HT-29 (cell line): ENCODE measurements around the gene MINPP1. TPM values are rescaled to one million over a fixed set of nuclear protein-coding genes. Genes with fewer than 3 reads are reported as not detected.
"Not testable (repeated sequence)": the region's sequence is repeated elsewhere in the genome, so short reads cannot be mapped to it uniquely, and the experiment has no call there.

ENCODE experiments used
- DNase-seq: peaks from one replicate; pipeline ENCODE4 v3.0.0-alpha.2; 2015; ENCODE audit warnings: low spot score
- total RNA-seq: library from RNA; depleted of rRNA; stranded (reverse); fragments of >200 nt; shearing (Covaris generic); gene quantifications from 2 replicates; pipeline ENCODE4 v1.2.3, GENCODE V29; 2014; rRNA removed

Gene MINPP1, protein sequence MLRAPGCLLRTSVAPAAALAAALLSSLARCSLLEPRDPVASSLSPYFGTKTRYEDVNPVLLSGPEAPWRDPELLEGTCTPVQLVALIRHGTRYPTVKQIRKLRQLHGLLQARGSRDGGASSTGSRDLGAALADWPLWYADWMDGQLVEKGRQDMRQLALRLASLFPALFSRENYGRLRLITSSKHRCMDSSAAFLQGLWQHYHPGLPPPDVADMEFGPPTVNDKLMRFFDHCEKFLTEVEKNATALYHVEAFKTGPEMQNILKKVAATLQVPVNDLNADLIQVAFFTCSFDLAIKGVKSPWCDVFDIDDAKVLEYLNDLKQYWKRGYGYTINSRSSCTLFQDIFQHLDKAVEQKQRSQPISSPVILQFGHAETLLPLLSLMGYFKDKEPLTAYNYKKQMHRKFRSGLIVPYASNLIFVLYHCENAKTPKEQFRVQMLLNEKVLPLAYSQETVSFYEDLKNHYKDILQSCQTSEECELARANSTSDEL
- total RNA-seq = 20.2 and 22.5 TPM in 2 replicates

GRCh38 chr10:87504640-87505365 is at the start of gene MINPP1:
Gene MINPP1 (plus strand): TSS chr10:87504893. CDS start chr10:87504916, 23 bp downstream.
- peak; percentile 85 for DNase-seq

DNA sequence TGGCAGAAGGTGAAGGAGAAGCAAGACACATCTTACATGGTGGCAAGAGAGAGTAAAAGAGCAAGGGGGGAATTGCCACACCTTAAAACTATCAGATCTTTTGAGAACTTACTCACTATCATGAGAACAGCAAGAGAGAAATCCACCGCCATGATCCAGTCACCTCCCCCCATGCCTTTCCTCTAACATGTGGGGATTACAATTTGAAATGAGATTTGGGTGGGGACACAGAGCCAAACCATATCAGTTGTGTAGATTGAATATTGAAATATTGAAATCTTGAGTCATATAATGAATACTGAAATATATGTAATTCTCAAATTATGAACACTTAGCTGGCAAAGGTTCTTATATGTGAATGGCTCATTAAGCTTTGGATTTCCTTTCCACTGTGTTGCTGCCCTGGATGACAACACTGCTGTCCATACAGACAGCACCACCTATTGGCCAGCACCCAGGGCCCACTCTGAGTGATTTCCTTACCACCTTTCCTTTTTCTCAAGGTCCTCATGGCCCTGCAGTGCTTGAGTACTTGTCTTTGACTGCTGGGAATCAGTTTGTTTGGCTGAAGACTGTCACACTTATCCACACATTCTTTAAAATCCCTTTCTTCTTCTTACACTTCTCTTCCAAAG is 48.0 kb upstream of the MINPP1 start:
- not testable (repeated sequence) for DNase-seq

- DNase-seq = not testable (repeated sequence)
Measured at GRCh38 chr10:87461751-87462150, 42.9 kb upstream of the MINPP1 start.

DNA sequence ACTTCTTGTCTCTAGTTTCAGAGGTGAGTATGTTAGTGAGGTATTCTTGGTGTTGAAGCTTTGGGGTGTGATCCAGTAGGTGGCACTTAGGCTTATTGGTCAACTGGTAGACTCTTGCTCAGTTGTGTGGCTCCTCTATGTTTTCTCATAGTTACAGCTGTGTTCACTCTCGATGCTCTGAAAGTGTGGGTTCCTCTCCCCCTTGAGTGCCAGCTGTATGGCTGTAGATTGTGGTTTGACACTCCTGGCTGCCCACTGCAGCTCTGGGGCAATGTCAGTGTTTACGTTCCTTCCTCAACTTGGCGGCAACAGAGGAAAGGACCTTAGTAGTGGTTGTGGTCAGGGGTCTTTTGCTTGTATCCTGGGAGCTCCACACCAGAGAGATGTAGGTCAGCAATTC is 37.8 kb upstream of the MINPP1 start:
- not testable (repeated sequence) for DNase-seq

- not testable (repeated sequence) for DNase-seq
Measured at GRCh38 chr10:87488733-87489132, 16.0 kb upstream of the MINPP1 start.

- not testable (repeated sequence) for DNase-seq
Measured at GRCh38 chr10:87490285-87490684, 14.4 kb upstream of the MINPP1 start.

DNA sequence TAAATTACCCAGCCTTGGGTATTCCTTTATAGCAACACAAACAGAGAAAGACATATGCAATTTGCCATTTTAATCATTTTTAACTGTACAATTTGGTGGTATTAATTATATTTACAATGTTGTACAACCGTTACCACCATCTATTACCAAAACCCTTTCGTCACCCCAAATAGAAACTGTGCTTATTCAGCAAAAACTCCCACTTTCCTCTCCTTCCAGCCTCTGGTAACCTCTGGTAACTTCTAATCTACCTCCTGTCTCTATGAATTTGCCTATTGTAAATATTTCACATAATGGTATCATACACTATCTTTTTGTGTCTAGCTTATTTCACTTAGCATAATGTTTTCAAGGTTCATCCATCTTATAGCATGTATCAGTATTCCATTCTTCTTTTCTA is 12.2 kb upstream of the MINPP1 start:
- not testable (repeated sequence) for DNase-seq

- DNase-seq = not testable (repeated sequence)
Measured at GRCh38 chr10:87495446-87495845, 9.2 kb upstream of the MINPP1 start.

- not testable (repeated sequence) for DNase-seq
Measured at GRCh38 chr10:87497386-87497785, 7.3 kb upstream of the MINPP1 start.

DNA sequence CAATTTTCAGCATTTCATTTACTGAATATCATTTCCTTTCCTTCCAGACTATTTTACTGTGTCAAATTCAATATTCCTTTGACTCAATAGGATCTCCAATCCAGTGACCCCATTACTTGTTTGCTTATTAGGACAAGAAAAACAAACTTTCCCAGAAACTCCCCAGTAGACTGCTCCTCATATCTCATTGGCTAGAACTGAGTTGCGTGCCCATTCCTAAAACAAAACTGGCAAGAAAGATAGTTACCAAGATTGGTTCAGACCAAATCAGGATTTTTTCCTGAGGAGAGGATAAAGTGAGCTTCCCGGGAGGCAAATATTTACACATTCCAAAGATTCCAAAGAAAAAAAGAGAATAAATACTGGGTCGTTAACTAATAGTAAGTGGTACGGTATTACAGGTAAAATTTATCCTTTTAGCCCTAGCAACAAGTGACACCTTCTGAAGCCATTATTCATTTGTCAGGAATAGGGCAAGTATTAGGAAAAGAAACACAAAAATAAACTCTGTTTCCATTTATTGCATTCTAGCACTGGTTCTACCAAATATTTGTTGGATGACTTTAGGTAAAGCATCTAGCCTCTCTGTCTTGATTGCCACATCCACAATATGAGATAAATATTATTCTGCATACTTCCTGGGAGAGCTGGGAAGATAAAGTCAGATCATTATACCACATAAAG is 6.4 kb upstream of the MINPP1 start:
- not testable (repeated sequence) for DNase-seq

- DNase-seq = no peak
Measured at GRCh38 chr10:87500646-87501048, 4.0 kb upstream of the MINPP1 start.

GRCh38 chr10:87503401-87503800 is 1.3 kb upstream of the MINPP1 start:
- no peak for DNase-seq

GRCh38 chr10:87503886-87504285 is 807 bp upstream of the MINPP1 start:
- no peak for DNase-seq

- no peak for DNase-seq
Measured at GRCh38 chr10:87504307-87504639, 420 bp upstream of the MINPP1 start.

- peak; percentile 66 for DNase-seq
Measured at GRCh38 chr10:87505366-87506111, 846 bp downstream of the MINPP1 start.

GRCh38 chr10:87506956-87507355 is 2.3 kb downstream of the MINPP1 start:
- DNase-seq = no peak

DNA sequence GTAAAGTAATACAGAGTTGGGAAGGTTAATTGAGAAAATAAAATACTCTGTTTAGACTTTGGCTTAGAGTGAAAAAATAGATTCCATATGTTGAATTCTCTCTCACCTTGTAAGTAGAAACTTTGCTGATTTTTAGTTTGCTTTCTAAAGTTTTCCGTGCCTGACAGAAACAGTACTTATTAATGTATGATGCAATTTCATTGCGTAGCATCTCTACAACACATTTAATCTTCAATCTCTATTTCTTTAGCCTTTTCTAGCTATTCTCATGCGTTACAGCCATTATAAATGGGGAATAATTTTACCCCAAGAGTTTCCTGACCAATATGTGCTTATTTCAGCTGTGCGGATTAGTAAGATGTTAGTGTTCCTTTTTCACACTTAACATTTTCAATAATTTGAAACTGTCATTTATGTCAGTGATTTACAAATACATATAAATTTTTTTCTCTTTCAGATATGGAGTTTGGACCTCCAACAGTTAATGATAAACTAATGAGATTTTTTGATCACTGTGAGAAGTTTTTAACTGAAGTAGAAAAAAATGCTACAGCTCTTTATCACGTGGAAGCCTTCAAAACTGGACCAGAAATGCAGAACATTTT is 3.3 kb downstream of the MINPP1 start:
- DNase-seq = no peak

- no peak for DNase-seq
Measured at GRCh38 chr10:87508837-87509236, 4.1 kb downstream of the MINPP1 start.

- DNase-seq = no peak
Measured at GRCh38 chr10:87510025-87510424, 5.3 kb downstream of the MINPP1 start.

DNA sequence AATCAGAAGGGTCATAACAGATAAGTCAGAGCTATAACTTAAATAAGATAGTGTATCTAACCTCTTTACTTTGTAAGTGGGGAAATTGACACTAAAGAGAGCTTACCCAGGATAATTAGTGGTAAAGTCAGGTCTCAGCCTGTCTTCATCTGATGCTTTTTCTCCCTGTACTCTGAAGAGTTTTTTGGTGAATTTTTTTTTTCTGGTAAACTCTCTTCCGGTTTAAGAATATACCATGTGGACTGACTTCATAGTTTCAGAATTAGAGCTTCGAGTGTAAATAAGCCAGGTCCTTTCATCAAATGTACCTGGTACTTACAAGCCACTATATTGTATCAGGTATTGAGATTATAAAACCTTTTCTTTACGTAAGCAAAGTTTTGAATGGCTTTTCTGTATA is 6.8 kb downstream of the MINPP1 start:
- DNase-seq = no peak
